Measurements from ENCODE around the gene IRS4.

Gene IRS4

GRCh38 chrX:108736509-108737479, at the start of gene IRS4:
Gene IRS4 (minus strand): TSS chrX:108736563.
- intact Hi-C loops (cut with DNase I): no loop called here
- DNase-seq: peak in 6 of 10 donors; percentile 12 to 85 (median 48)

- intact Hi-C loops (cut with DNase I): no loop called here
Measured at GRCh38 chrX:108772549-108772948, 36.2 kb upstream of the IRS4 start.

GRCh38 chrX:108763559-108763958, 27.2 kb upstream of the IRS4 start:
- DNase-seq: peak in 1 of 10 donors; percentile 10
- intact Hi-C loops (cut with DNase I): no loop called here

More at GRCh38 chrX:108772549-108772948, 36.2 kb upstream of the IRS4 start:
- DNase-seq: no peak

GRCh38 chrX:108740299-108740774, 4.0 kb upstream of the IRS4 start:
- no peak for DNase-seq
- intact Hi-C loops (cut with DNase I): no loop called here

GRCh38 chrX:108737754-108738153, 1.4 kb upstream of the IRS4 start:
- DNase-seq: no peak
- intact Hi-C loops (cut with DNase I): no loop called here

GRCh38 chrX:108735679-108736508, 469 bp downstream of the IRS4 start:
- DNase-seq: peak in 5 of 10 donors; percentile 2 to 84 (median 50)

GRCh38 chrX:108735091-108735678, 1.2 kb downstream of the IRS4 start:
- intact Hi-C loops (cut with DNase I): no loop called here
- peak in 3 of 10 donors; percentile 8 to 63 (median 59) for DNase-seq

More at GRCh38 chrX:108735679-108736508, 469 bp downstream of the IRS4 start:
- intact Hi-C loops (cut with DNase I): no loop called here

- intact Hi-C loops (cut with DNase I): no loop called here
- DNase-seq: peak in 1 of 10 donors; percentile 74
Measured at GRCh38 chrX:108734426-108734825, 1.9 kb downstream of the IRS4 start.

- intact Hi-C loops (cut with DNase I): no loop called here
- DNase-seq: peak in 3 of 10 donors; percentile 47 to 71 (median 55)
Measured at GRCh38 chrX:108732630-108733321, 3.6 kb downstream of the IRS4 start.

GRCh38 chrX:108731153-108731552, 5.2 kb downstream of the IRS4 start:
- intact Hi-C loops (cut with DNase I): no loop called here
- no peak for DNase-seq

- intact Hi-C loops (cut with DNase I): no loop called here
- peak in 1 of 10 donors; percentile 46 for DNase-seq
Measured at GRCh38 chrX:108726748-108727147, 9.6 kb downstream of the IRS4 start.

- intact Hi-C loops (cut with DNase I): no loop called here
- DNase-seq: no peak
Measured at GRCh38 chrX:108722561-108722960, 13.8 kb downstream of the IRS4 start.

- DNase-seq: no peak
- intact Hi-C loops (cut with DNase I): no loop called here
Measured at GRCh38 chrX:108712886-108713285, 23.5 kb downstream of the IRS4 start.

GRCh38 chrX:108704839-108705238, 31.5 kb downstream of the IRS4 start:
- no peak for DNase-seq
- intact Hi-C loops (cut with DNase I): loop anchor here (10.0 kb wide), 1 partner anchor 770 kb away; no protein-coding TSS in a partner anchor

GRCh38 chrX:108702530-108702929, 33.8 kb downstream of the IRS4 start:
- no peak for DNase-seq
- intact Hi-C loops (cut with DNase I): loop anchor here (10.0 kb wide), 1 partner anchor 772 kb away; no protein-coding TSS in a partner anchor

GRCh38 chrX:108701633-108702032, 34.7 kb downstream of the IRS4 start:
- intact Hi-C loops (cut with DNase I): loop anchor here (10.0 kb wide), 1 partner anchor 773 kb away; no protein-coding TSS in a partner anchor

GRCh38 chrX:108699368-108699767, 37.0 kb downstream of the IRS4 start:
- intact Hi-C loops (cut with DNase I): no loop called here
- DNase-seq: no peak

More at GRCh38 chrX:108701633-108702032, 34.7 kb downstream of the IRS4 start:
- DNase-seq: no peak

- intact Hi-C loops (cut with DNase I): no loop called here
- DNase-seq: no peak
Measured at GRCh38 chrX:108696690-108697089, 39.7 kb downstream of the IRS4 start.

Data from posterior cingulate gyrus (tissue), 11 donors.